ENCODE results near the gene KRTAP5-7.
"Not testable (repeated sequence)": the region's sequence is repeated elsewhere in the genome, so short reads cannot be mapped to it uniquely, and the experiment has no call there.

The KRTAP5-7 gene

GRCh38 chr11:71563406-71563805 lies 36.3 kb downstream of the KRTAP5-7 start:
- no peak overlapping the region for H3K4me3 ChIP-seq (ENCODE audit: low read depth, low read length)
- peak; percentile 78 for DNase-seq (ENCODE audit: low read depth)
- peak; percentile 72 for TF ChIP-seq CTCF (conservative IDR thresholded peaks at IDR 0.05; ENCODE audit: low read depth, low read length)

- DNase-seq (ENCODE audit: low read depth), result no peak
- no peak for TF ChIP-seq CTCF (conservative IDR thresholded peaks at IDR 0.05; ENCODE audit: low read depth, low read length)
- H3K4me3 ChIP-seq (ENCODE audit: low read depth, low read length), result no peak overlapping the region
Measured at GRCh38 chr11:71564430-71564829, 37.4 kb downstream of the KRTAP5-7 start.

GRCh38 chr11:71565263-71565662 lies 38.2 kb downstream of the KRTAP5-7 start, which contains the start of gene KRTAP5-10:
Gene KRTAP5-10 (plus strand): TSS chr11:71565563. CDS start chr11:71565588, 25 bp downstream.
- no peak for TF ChIP-seq CTCF (conservative IDR thresholded peaks at IDR 0.05; ENCODE audit: low read depth, low read length)
- no peak for DNase-seq (ENCODE audit: low read depth)
- H3K4me3 ChIP-seq (ENCODE audit: low read depth, low read length), result no peak within 1 kb of the TSS

GRCh38 chr11:71566081-71566620 lies 39.1 kb downstream of the KRTAP5-7 start:
- no peak overlapping the region for H3K4me3 ChIP-seq (ENCODE audit: low read depth, low read length)
- TF ChIP-seq CTCF (conservative IDR thresholded peaks at IDR 0.05; ENCODE audit: low read depth, low read length), result no peak
- no peak for DNase-seq (ENCODE audit: low read depth)

- not testable (repeated sequence) for DNase-seq (ENCODE audit: low read depth); H3K4me3 ChIP-seq (ENCODE audit: low read depth, low read length)
Measured at GRCh38 chr11:71566626-71567599, 39.8 kb downstream of the KRTAP5-7 start.

GRCh38 chr11:71567633-71568032 lies 40.6 kb downstream of the KRTAP5-7 start:
- DNase-seq (ENCODE audit: low read depth), result peak; percentile 9
- not testable (repeated sequence) for H3K4me3 ChIP-seq (ENCODE audit: low read depth, low read length)

GRCh38 chr11:71568704-71569349 lies 41.8 kb downstream of the KRTAP5-7 start:
- no peak for TF ChIP-seq CTCF (conservative IDR thresholded peaks at IDR 0.05; ENCODE audit: low read depth, low read length)
- peak; percentile 16 for DNase-seq (ENCODE audit: low read depth)
- no peak overlapping the region for H3K4me3 ChIP-seq (ENCODE audit: low read depth, low read length)

GRCh38 chr11:71571101-71571850 lies 44.2 kb downstream of the KRTAP5-7 start:
- H3K4me3 ChIP-seq (ENCODE audit: low read depth, low read length); DNase-seq (ENCODE audit: low read depth): not testable (repeated sequence)
